ENCODE results near the gene CEP128. TPM values are rescaled to one million over a fixed set of nuclear protein-coding genes. Genes with fewer than 3 reads are reported as not detected.

The CEP128 gene
- total RNA-seq, 4 donors from 2014 or later: 5.6 to 9.0 (median 7.5) TPM

DNA sequence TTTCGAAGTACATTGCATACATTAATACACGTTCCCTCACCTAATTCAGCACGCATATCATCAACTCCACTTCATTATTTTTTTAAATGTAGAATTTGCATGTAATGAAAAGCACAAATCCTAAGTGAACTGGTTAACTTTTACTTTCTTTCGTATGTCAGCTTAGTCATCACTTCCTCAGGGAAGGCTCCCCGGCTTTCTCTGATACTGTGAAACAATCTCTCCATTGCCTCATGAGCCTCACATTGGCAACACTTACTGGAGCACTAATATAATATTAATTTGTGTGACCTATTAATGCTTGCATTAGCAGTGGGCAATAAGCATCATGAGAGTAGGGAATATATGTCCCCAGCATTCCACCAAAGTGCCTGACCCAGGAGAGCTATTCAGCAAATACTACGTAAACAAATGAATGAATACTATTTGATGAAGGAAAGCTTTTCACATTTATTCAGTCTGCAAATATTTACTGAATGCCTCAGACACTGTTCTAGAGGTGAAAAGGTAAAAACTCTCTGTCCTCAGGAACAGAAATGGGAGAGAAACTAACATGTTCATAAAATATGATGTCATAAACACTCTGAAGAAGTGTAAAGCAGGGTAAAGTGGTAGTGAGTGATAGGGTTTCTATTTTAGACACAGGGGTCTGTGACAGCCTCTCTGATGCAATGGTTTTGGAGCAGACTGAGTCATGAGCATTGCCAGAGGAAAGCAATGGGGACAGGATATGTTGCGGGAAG, 402.7 kb downstream of the CEP128 start:
- no peak for TF ChIP-seq CTCF (IDR thresholded peaks at IDR 0.05; ENCODE audit: low read depth)

DNA sequence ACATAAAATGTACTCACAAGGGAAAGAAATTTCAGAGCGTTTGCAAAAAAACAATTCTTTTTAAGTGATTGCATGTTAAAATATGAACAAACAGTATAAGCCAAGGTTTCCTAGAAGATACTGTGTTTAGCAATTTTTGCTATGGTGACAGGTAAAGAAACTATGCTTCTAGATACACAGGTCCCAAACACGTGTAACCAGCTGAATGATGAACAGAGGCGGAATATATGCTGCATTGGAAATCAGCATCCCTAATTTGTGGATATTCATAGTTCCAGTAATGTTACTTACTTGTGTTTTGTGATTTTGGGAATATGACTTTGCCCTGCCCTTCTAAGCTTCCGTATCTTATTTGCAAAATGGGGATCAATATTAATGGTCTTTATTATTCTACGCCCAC, 403.9 kb downstream of the CEP128 start:
- TF ChIP-seq CTCF (IDR thresholded peaks at IDR 0.05; ENCODE audit: low read depth): no peak

- no peak for TF ChIP-seq CTCF (IDR thresholded peaks at IDR 0.05; ENCODE audit: low read depth)
Observed at GRCh38 chr14:80536456-80536855, 405.1 kb downstream of the CEP128 start.

- TF ChIP-seq CTCF (IDR thresholded peaks at IDR 0.05; ENCODE audit: low read depth): no peak
Observed at GRCh38 chr14:80535171-80535570, 406.4 kb downstream of the CEP128 start.

- no peak for TF ChIP-seq CTCF (IDR thresholded peaks at IDR 0.05; ENCODE audit: low read depth)
Observed at GRCh38 chr14:80523518-80524117, 417.9 kb downstream of the CEP128 start.

DNA sequence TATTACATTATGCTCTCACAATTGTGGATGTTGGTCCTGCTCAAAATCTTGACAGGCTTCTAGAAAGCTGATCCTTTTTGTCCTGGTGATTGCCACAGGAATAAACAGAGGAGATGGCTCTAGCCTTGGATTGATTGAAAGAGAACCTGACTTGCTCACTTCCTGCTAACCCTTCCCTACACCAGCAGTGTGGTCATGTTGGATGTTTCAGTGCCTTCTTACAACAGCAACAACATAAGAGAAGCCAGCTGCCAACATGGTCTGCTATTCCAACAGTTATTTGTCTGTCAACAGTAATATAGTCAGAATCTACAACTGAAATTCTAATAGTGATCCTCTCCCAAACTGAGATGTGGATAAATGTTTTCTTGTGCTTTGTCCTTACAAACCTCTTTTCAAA, 418.6 kb downstream of the CEP128 start:
- TF ChIP-seq CTCF (IDR thresholded peaks at IDR 0.05; ENCODE audit: low read depth): no peak

- TF ChIP-seq CTCF (IDR thresholded peaks at IDR 0.05; ENCODE audit: low read depth): no peak
Observed at GRCh38 chr14:80522411-80522810, 419.1 kb downstream of the CEP128 start.
